ENCODE results near the gene WWOX.
A peak's percentile ranks its signal among the peaks of the same experiment; 100 is the strongest.

The WWOX gene

GRCh38 chr16:78134944-78135619, 35.6 kb downstream of the WWOX start:
- H3K9ac ChIP-seq (ENCODE audit: low read depth, low read length): no peak overlapping the region
- TF ChIP-seq EZH2 (IDR thresholded peaks at IDR 0.05; ENCODE audit: borderline replicate concordance, low read depth, low read length, severe bottlenecking): no peak
- TF ChIP-seq, protein P1, sequence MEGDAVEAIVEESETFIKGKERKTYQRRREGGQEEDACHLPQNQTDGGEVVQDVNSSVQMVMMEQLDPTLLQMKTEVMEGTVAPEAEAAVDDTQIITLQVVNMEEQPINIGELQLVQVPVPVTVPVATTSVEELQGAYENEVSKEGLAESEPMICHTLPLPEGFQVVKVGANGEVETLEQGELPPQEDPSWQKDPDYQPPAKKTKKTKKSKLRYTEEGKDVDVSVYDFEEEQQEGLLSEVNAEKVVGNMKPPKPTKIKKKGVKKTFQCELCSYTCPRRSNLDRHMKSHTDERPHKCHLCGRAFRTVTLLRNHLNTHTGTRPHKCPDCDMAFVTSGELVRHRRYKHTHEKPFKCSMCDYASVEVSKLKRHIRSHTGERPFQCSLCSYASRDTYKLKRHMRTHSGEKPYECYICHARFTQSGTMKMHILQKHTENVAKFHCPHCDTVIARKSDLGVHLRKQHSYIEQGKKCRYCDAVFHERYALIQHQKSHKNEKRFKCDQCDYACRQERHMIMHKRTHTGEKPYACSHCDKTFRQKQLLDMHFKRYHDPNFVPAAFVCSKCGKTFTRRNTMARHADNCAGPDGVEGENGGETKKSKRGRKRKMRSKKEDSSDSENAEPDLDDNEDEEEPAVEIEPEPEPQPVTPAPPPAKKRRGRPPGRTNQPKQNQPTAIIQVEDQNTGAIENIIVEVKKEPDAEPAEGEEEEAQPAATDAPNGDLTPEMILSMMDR (IDR thresholded peaks at IDR 0.05; ENCODE audit: borderline replicate concordance, extremely low read depth, low read length, poor library complexity, severe bottlenecking): no peak
- H3K4me3 ChIP-seq (ENCODE audit: low read depth in 1 of 2, low read length in 2 of 2): no peak overlapping the region
- no peak overlapping the region for H2AFZ ChIP-seq (ENCODE audit: low read depth, low read length)
- H3K4me2 ChIP-seq (ENCODE audit: insufficient read depth, low read length): no peak overlapping the region
- no peaks in the 10 kb centered on the region for H3K27me3 ChIP-seq (ENCODE audit: insufficient read depth, low read length, poor library complexity)
- 0 out of 3 replicates have a peak, but pooled peaks have one; percentile 55 for ATAC-seq (ENCODE audit: insufficient read depth, low read depth)
- no peaks in the 10 kb centered on the region for H3K9me3 ChIP-seq (ENCODE audit: insufficient read depth, low read length, severe bottlenecking)
- H3K4me1 ChIP-seq (ENCODE audit: insufficient read depth, low read length): no peaks in the 10 kb centered on the region
- DNase-seq: no peak
- H3K79me2 ChIP-seq (ENCODE audit: insufficient read depth, low read length): no peaks in the 10 kb centered on the region
- H3K27ac ChIP-seq (ENCODE audit: low read length): no peak overlapping the region
- H3K36me3 ChIP-seq (ENCODE audit: insufficient read depth, low read length): peaks cover 2% of the 10 kb centered on the region; the same call in 1 of the 2 replicates
- H4K20me1 ChIP-seq (ENCODE audit: insufficient read depth, low read length): no peaks in the 10 kb centered on the region; the same call in 1 of the 2 replicates

DNA sequence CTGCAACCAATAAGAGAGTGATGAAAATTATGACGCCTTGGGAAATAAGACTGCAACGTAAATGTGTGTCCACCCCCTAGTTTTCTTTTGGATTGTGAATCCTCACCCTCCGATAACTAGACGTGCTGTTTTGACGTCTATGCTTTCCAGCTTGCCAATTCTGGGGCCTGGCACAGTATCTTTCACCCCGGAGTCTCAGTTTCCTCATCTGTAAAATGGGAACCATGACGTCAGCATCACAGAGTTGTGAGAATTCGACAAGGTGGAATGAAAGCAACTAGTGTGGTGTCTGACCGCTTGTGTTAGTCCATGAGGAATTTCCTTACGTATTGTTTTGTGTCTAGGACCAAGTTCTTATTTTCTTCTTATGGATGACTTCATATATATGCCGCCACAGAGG, 37.7 kb downstream of the WWOX start:
- H3K4me2 ChIP-seq (ENCODE audit: insufficient read depth, low read length): no peak overlapping the region
- no peaks in the 10 kb centered on the region for H3K79me2 ChIP-seq (ENCODE audit: insufficient read depth, low read length)
- TF ChIP-seq, protein P1 (IDR thresholded peaks at IDR 0.05; ENCODE audit: borderline replicate concordance, extremely low read depth, low read length, poor library complexity, severe bottlenecking): no peak
- TF ChIP-seq EZH2 (IDR thresholded peaks at IDR 0.05; ENCODE audit: borderline replicate concordance, low read depth, low read length, severe bottlenecking): no peak
- no peak for ATAC-seq (ENCODE audit: insufficient read depth, low read depth)
- H3K4me1 ChIP-seq (ENCODE audit: insufficient read depth, low read length): no peaks in the 10 kb centered on the region
- no peak overlapping the region for H2AFZ ChIP-seq (ENCODE audit: low read depth, low read length)
- no peaks in the 10 kb centered on the region for H3K9me3 ChIP-seq (ENCODE audit: insufficient read depth, low read length, severe bottlenecking)
- no peak for DNase-seq
- H3K9ac ChIP-seq (ENCODE audit: low read depth, low read length): no peak overlapping the region
- no peak overlapping the region for H3K4me3 ChIP-seq (ENCODE audit: low read depth in 1 of 2, low read length in 2 of 2)
- H4K20me1 ChIP-seq (ENCODE audit: insufficient read depth, low read length): peaks cover 3% of the 10 kb centered on the region; the same call in 1 of the 2 replicates
- no peak overlapping the region for H3K27ac ChIP-seq (ENCODE audit: low read length)
- no peaks in the 10 kb centered on the region for H3K27me3 ChIP-seq (ENCODE audit: insufficient read depth, low read length, poor library complexity)
- H3K36me3 ChIP-seq (ENCODE audit: insufficient read depth, low read length): no peaks in the 10 kb centered on the region; the same call in 1 of the 2 replicates

- Histone ChIP-seq H3K9me3 (ENCODE audit: insufficient read depth, low read length, severe bottlenecking) (no peaks in the 10 kb centered on the region), H3K27me3 (ENCODE audit: insufficient read depth, low read length, poor library complexity) (no peaks in the 10 kb centered on the region), H3K36me3 (ENCODE audit: insufficient read depth, low read length) (no peaks in the 10 kb centered on the region; the same call in 1 of the 2 replicates), H3K79me2 (ENCODE audit: insufficient read depth, low read length) (no peaks in the 10 kb centered on the region), H3K4me1 (ENCODE audit: insufficient read depth, low read length) (no peaks in the 10 kb centered on the region), H3K4me2 (ENCODE audit: insufficient read depth, low read length) (no peak overlapping the region), H4K20me1 (ENCODE audit: insufficient read depth, low read length) (peaks cover 3% of the 10 kb centered on the region; the same call in 1 of the 2 replicates), H3K4me3 (ENCODE audit: low read depth in 1 of 2, low read length in 2 of 2) (no peak overlapping the region), H3K9ac (ENCODE audit: low read depth, low read length) (no peak overlapping the region), H3K27ac (ENCODE audit: low read length) (no peak overlapping the region), H2AFZ (ENCODE audit: low read depth, low read length) (no peak overlapping the region)
- ATAC-seq (ENCODE audit: insufficient read depth, low read depth) (no peak), DNase-seq (no peak)
- TF ChIP-seq, protein P1 (IDR thresholded peaks at IDR 0.05; ENCODE audit: borderline replicate concordance, extremely low read depth, low read length, poor library complexity, severe bottlenecking): no peak
- no peak for TF ChIP-seq EZH2 (IDR thresholded peaks at IDR 0.05; ENCODE audit: borderline replicate concordance, low read depth, low read length, severe bottlenecking)
These were observed 38.5 kb downstream of the WWOX start for GRCh38 chr16:78137782-78138616.
